PC-9 (cell line): ENCODE measurements around the gene PRDM16.

Experiments
- CTCF ChIP-seq: fragments of 200-600 bp; sonication (generic); conservative IDR thresholded peaks from 2 replicates; pipeline ENCODE4 v1.6.1; 2017; ENCODE audit warnings: mixed run types, antibody characterized with exemption, mild to moderate bottlenecking, moderate library complexity
- EZH2 ChIP-seq: fragments of 200-600 bp; sonication (generic); IDR thresholded peaks from 2 replicates; pipeline ENCODE4 v1.8.0; 2017; ENCODE audit warnings: antibody characterized with exemption, low read depth

DNA sequence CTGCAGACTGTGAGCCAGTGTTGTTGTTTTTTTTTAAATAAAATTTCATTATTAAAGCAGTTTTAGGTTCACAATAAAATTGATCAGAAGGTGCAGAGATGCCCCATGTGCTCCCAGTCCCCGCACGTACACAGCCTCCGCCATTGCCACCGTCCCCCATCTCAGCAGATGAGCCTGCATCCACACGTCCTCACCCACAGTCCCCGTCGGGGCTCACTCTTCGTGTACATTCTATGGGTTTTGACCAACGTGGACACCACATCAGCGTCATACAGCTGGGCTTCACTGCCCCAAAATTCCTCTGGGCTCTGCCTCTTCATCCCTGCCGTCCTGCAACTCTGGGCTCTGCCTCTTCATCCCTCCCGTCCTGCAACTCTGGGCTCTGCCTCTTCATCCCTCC is 373.9 kb downstream of the PRDM16 start:
- TF ChIP-seq CTCF (no peak), EZH2 (no peak)
